B cell (primary cell): Measurements from ENCODE around the gene IER2.

Experiments
- EZH2 ChIP-seq: IDR thresholded peaks from 2 replicates; pipeline ENCODE4 v1.6.1; 2012; ENCODE audit warnings: borderline replicate concordance, low read depth, mild to moderate bottlenecking, moderate library complexity, low read length; ENCODE audit not compliant: insufficient read depth, poor library complexity, severe bottlenecking
- TF ChIP-seq, protein P1 (sequence below): fragments of 200-600 bp; IDR thresholded peaks from one replicate; pipeline ENCODE4 v1.8.0; 2022; ENCODE audit warnings: antibody characterized with exemption, mild to moderate bottlenecking

GRCh38 chr19:13120031-13120430 is 30.2 kb upstream of the IER2 start:
- TF ChIP-seq, protein P1, sequence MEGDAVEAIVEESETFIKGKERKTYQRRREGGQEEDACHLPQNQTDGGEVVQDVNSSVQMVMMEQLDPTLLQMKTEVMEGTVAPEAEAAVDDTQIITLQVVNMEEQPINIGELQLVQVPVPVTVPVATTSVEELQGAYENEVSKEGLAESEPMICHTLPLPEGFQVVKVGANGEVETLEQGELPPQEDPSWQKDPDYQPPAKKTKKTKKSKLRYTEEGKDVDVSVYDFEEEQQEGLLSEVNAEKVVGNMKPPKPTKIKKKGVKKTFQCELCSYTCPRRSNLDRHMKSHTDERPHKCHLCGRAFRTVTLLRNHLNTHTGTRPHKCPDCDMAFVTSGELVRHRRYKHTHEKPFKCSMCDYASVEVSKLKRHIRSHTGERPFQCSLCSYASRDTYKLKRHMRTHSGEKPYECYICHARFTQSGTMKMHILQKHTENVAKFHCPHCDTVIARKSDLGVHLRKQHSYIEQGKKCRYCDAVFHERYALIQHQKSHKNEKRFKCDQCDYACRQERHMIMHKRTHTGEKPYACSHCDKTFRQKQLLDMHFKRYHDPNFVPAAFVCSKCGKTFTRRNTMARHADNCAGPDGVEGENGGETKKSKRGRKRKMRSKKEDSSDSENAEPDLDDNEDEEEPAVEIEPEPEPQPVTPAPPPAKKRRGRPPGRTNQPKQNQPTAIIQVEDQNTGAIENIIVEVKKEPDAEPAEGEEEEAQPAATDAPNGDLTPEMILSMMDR, result no peak
- TF ChIP-seq EZH2, result no peak
